ENCODE data around the gene MARS1.

- TF ChIP-seq, protein P1, sequence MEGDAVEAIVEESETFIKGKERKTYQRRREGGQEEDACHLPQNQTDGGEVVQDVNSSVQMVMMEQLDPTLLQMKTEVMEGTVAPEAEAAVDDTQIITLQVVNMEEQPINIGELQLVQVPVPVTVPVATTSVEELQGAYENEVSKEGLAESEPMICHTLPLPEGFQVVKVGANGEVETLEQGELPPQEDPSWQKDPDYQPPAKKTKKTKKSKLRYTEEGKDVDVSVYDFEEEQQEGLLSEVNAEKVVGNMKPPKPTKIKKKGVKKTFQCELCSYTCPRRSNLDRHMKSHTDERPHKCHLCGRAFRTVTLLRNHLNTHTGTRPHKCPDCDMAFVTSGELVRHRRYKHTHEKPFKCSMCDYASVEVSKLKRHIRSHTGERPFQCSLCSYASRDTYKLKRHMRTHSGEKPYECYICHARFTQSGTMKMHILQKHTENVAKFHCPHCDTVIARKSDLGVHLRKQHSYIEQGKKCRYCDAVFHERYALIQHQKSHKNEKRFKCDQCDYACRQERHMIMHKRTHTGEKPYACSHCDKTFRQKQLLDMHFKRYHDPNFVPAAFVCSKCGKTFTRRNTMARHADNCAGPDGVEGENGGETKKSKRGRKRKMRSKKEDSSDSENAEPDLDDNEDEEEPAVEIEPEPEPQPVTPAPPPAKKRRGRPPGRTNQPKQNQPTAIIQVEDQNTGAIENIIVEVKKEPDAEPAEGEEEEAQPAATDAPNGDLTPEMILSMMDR (IDR thresholded peaks at IDR 0.05; ENCODE audit: poor library complexity): no peak
- TF ChIP-seq EZH2phosphoT487 (IDR thresholded peaks at IDR 0.05; ENCODE audit: low read depth, severe bottlenecking, unreplicated experiment) (no peak), EZH2 (IDR thresholded peaks at IDR 0.05; ENCODE audit: borderline replicate concordance) (no peak)
These were observed 34.4 kb downstream of the MARS1 start, which contains the start of gene MBD6 for GRCh38 chr12:57522011-57522886.

Data from hepatocyte (in vitro differentiated cells).